ENCODE measurements around the gene PLEKHG4.

GRCh38 chr16:67329901-67330300, 50.6 kb downstream of the PLEKHG4 start:
- TF ChIP-seq SUZ12 (IDR thresholded peaks at IDR 0.05; ENCODE audit: extremely low read depth, insufficient read depth, insufficient read length) (no peak), YY1 (IDR thresholded peaks at IDR 0.05; ENCODE audit: insufficient read depth, insufficient read length) (no peak), ZNF274 (IDR thresholded peaks at IDR 0.05; ENCODE audit: low read depth, low read length) (no peak)

All from NT2/D1 (cell line).